CD4-positive, alpha-beta T cell treated with Interleukin-4 for 4 hours (primary cell): ENCODE results near the gene RCBTB1.

Experiments
- DNase-seq: peaks from one replicate; pipeline ENCODE4 v3.0.0-alpha.2; 2020

RCBTB1 gene

DNA sequence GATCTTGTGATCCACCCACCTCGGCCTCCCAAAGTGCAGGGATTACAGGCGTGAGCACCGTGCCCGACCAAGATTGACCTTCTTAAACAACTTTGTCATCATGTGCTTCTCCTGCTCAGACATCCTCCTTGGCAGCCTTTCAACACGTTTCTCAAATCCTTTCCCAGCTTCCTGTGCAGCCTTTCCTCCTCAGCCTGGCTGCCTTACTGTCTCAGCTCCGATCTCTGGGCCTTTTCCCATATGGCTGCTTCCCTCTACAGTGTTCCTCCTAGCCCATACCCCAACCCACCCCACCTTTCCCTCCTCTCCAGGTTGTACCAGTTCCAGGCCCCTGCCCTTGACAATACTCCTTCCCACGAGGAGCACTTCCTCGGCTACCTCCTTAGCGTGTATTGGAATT is 82.4 kb downstream of the RCBTB1 start:
- no peak for DNase-seq

DNA sequence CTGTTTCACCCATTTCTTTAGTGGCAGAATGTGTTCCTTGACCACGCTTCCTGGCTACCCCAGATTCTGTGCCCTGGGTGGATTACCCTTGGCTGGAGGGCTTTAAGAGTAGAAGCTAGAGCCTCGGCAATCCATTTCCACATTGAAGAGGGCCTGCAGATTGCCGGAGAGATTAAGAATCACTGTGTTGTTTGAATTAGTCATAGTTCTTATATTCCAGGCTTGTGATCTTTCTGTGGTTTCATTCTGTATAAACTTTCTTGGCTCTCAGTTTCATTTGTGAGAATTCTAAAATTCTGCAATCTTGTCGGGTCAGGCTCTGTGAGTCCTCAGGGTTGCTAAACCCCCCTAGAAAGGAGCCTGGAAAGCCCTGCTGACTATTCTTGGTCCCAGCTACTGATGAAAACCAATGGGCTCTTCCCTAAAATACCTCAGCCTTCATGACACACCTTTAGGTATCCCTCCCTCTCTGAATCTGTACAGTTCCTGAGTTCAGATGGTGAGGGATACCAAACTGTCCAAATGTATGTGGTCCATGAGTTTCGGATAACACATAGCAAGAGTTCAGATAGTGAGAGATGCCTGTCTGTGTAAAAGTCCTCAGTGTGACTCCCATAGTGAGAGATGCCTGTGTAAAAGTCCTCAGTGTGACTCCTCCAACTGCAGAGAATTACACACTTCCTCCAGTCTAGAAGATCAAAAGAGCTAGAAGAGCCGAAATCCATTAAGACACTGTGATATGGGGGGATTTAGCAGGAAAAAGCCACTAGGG is 85.3 kb downstream of the RCBTB1 start:
- DNase-seq = peak; percentile 14

DNA sequence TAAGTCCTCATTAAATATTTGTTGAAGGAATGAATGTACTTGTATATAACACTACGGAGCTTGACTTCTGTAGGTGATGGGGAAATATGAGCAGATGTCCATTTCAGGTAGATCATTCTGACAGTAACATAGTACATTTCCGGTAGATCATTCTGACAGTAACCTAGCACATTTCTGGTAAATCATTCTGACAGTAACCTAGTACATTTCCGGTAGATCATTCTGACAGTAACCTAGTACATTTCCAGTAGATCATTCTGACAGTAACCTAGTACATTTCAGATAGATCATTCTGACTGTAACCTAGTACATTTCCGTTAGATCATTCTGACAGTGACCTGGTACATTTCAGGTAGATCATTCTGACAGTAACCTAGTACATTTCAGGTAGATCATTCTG is 87.2 kb downstream of the RCBTB1 start:
- DNase-seq = peak; percentile 4

DNA sequence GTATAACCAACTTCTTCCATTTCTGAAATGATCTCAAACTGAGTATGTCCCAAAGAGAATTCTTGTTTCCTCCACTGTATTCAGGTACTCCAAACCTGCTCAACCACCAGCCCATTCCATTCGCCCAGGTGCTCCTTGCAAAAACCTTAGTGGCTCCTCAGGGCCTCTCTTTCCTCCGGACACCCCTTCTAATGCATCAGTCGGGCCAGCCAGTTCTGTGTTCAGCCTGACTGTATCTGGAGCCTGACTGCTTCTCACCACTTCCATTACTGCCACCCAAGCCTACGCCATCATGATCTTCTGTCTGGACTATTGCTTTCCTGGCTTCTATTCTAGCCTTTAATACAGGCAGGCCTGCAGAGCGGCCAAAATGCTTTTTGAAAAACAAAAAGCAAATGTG is 88.1 kb downstream of the RCBTB1 start:
- DNase-seq = no peak

DNA sequence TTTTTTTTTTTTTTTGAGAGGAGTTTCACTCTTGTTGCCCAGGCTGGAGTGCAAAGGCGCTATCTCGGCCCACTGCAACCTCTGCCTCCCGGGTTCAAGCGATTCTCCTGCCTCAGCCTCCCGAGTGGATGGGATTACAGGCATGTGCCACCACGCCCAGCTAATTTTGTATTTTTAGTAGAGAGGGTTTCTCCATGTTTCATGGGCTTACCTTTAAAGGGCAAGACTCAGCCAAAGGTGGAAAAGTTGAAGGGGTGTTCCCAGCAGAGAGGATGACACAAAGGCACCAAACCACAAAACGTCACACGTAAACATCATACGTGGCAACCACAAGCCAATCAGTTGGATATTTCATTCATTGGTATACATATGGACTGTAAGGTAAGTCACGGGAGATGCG is 88.5 kb downstream of the RCBTB1 start:
- DNase-seq = peak; percentile 56

DNA sequence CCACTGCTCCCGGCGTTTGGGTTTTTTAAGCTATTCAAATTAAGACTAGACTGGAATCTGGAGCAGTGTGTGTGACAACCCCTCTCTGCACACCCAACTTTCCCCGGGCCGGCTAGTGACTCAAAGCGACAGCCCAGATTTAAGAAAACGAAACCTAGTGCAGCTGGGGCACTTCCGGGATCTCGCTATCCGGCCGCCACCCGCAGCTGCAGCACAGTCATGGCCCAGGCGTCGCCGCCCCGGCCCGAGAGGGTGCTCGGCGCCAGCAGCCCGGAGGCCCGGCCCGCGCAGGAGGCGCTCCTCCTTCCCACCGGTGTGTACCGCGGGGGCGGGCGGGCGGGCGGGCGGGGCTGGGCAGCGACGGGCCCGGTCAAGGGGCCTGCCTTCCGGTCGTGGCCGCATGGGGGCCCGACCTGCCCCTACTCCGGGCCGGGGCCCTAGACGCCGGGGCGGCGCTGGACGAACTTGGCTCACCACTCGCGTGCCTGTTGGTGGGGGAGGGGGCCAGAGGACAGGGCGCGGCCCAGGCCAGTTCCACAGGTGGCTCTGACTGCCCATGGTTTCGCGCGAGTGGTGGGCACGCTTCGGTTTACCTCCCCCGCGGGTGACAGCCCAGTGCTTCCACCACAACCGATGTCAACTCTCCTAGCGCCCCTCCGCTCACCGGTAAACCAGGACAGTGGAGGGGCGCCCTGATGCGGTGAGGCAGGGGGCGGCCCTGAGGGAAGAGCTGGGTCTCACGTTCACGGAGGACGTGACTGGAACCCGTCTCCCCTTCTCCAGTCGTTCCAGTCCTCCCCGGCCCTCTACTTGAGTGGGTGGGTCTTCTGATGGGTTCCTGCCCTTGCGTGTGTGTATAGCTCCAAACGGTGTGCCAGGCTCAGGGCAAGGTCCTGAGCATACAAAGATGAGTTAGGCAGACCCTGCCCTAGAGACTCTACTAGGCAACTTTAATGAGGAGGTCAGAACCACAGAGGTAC is 89.3 kb downstream of the RCBTB1 start, which contains the start of gene PHF11:
Gene PHF11 (plus strand): TSS at position 171 of the 980 bp plus-strand sequence. CDS start 49 bp downstream, at position 220.
- DNase-seq = peak; percentile 91

DNA sequence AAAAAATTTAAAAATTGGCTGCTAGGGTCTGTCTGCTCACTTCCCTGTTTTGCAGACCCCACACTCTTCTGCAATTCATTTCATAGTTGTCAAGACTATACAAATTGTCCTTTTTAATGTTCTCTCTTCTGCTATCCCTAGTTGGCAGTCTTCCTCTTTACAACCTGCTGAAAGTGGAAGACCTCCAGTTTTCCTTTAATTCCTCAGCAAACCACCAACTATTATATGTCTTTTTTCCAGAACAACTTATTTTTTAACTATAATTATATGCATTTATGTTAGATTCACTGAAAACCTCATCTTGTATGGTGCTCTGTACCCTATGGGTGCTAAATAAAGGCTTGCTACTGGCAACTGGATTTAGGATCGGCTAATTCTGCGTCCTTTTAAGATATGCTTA is 90.7 kb downstream of the RCBTB1 start:
- no peak for DNase-seq

DNA sequence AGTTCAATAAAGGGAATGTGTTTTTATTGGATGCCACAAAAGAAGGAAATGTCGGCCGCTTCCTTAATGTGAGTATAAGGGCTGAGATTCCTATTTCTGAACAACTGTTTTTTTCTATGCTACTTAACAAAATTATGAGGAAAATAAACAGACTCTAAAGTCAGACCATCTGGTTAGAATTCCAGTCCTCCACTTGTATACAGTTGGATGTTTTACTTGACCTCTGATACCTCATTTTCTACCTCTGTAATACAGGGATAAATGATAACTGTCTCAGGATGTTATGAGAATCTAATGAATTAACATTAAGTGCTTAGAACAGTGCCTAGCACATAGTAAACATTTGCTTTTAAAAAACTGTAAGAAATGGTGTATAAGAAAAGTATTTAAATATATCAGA is 96.8 kb downstream of the RCBTB1 start:
- DNase-seq = no peak
